ENCODE measurements around the gene ABCB1. TPM values are rescaled to one million over a fixed set of nuclear protein-coding genes. Genes with fewer than 3 reads are reported as not detected.

ABCB1 gene
- total RNA-seq, 1 donor from 2014 or later: 21.0 TPM

Other genes starting within 250 kb of the ABCB1 start
- 3.3 TPM for gene ABCB4, start 125.2 kb downstream of the ABCB1 start, total RNA-seq
- gene RUNDC3B, start 27.5 kb upstream of the ABCB1 start, total RNA-seq: 5.9 TPM

Measured in sciatic nerve (tissue), 1 donor.